GM13976 (cell line): ENCODE results near the gene PVRIG.
"Not testable (repeated sequence)": the region's sequence is repeated elsewhere in the genome, so short reads cannot be mapped to it uniquely, and the experiment has no call there.

Experiments
- DNase-seq: peaks from one replicate; pipeline ENCODE4 v3.0.0; 2012; ENCODE audit warnings: low spot score
- CTCF ChIP-seq: IDR thresholded peaks from 2 replicates; pipeline ENCODE4 v1.5.1; 2012; ENCODE audit warnings: borderline replicate concordance, mild to moderate bottlenecking; ENCODE audit not compliant: insufficient read depth; ENCODE audit errors: extremely low read depth, missing control alignments, control extremely low read depth
- in situ Hi-C: fragments of 300-500 bp; cut with MboI; formaldehyde crosslinking; loops from one replicate; pipeline ENCODE4 v1.12.0; 2022; ENCODE audit warnings: low sequenced_read_pairs, mixed read lengths, inconsistent platforms; ENCODE audit not compliant: unreplicated experiment

Gene PVRIG

GRCh38 chr7:100189061-100189460 lies 30.7 kb upstream of the PVRIG start:
- no peak for DNase-seq
- no peak for TF ChIP-seq CTCF
- in situ Hi-C loops: no loop called here

- no peak for DNase-seq
- in situ Hi-C loops: no loop called here
- TF ChIP-seq CTCF: peak; percentile 15
Measured at GRCh38 chr7:100190048-100190711, 29.6 kb upstream of the PVRIG start.

- TF ChIP-seq CTCF: no peak
- in situ Hi-C loops: no loop called here
- DNase-seq: no peak
Measured at GRCh38 chr7:100191775-100192174, 28.0 kb upstream of the PVRIG start.

GRCh38 chr7:100192281-100192862 lies 27.4 kb upstream of the PVRIG start:
- in situ Hi-C loops, DNase-seq: not testable (repeated sequence)

- DNase-seq: no peak
- TF ChIP-seq CTCF: no peak
- in situ Hi-C loops: no loop called here
Measured at GRCh38 chr7:100192969-100193368, 26.8 kb upstream of the PVRIG start.

- DNase-seq: no peak
- TF ChIP-seq CTCF: no peak
- in situ Hi-C loops: no loop called here
Measured at GRCh38 chr7:100195222-100195621, 24.5 kb upstream of the PVRIG start.

GRCh38 chr7:100195901-100196322 lies 23.8 kb upstream of the PVRIG start:
- peak; percentile 63 for DNase-seq
- in situ Hi-C loops: not testable (repeated sequence)
